GM12864 (cell line): ENCODE data around the gene SFMBT1.
"Not testable (repeated sequence)": the region's sequence is repeated elsewhere in the genome, so short reads cannot be mapped to it uniquely, and the experiment has no call there.

Experiments
- DNase-seq: peaks from one replicate; pipeline ENCODE4 v3.0.0-alpha.2; 2011; ENCODE audit warnings: low read depth
- H3K4me3 ChIP-seq: 2 replicates; pipeline ENCODE4 v1.5.1; 2011; ENCODE audit warnings: mild to moderate bottlenecking, low read depth, low read length, control low read depth
- TF ChIP-seq, protein P1 (sequence below): IDR thresholded peaks from 2 replicates; pipeline ENCODE4 v1.5.1; 2011; ENCODE audit warnings: low read depth, mild to moderate bottlenecking, moderate library complexity, low read length, control low read depth, inconsistent platforms; ENCODE audit errors: missing control alignments

SFMBT1 gene

GRCh38 chr3:53067567-53067966, 21.7 kb upstream of the SFMBT1 start:
- TF ChIP-seq, protein P1, sequence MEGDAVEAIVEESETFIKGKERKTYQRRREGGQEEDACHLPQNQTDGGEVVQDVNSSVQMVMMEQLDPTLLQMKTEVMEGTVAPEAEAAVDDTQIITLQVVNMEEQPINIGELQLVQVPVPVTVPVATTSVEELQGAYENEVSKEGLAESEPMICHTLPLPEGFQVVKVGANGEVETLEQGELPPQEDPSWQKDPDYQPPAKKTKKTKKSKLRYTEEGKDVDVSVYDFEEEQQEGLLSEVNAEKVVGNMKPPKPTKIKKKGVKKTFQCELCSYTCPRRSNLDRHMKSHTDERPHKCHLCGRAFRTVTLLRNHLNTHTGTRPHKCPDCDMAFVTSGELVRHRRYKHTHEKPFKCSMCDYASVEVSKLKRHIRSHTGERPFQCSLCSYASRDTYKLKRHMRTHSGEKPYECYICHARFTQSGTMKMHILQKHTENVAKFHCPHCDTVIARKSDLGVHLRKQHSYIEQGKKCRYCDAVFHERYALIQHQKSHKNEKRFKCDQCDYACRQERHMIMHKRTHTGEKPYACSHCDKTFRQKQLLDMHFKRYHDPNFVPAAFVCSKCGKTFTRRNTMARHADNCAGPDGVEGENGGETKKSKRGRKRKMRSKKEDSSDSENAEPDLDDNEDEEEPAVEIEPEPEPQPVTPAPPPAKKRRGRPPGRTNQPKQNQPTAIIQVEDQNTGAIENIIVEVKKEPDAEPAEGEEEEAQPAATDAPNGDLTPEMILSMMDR = no peak
- H3K4me3 ChIP-seq = no peak overlapping the region
- DNase-seq = no peak

DNA sequence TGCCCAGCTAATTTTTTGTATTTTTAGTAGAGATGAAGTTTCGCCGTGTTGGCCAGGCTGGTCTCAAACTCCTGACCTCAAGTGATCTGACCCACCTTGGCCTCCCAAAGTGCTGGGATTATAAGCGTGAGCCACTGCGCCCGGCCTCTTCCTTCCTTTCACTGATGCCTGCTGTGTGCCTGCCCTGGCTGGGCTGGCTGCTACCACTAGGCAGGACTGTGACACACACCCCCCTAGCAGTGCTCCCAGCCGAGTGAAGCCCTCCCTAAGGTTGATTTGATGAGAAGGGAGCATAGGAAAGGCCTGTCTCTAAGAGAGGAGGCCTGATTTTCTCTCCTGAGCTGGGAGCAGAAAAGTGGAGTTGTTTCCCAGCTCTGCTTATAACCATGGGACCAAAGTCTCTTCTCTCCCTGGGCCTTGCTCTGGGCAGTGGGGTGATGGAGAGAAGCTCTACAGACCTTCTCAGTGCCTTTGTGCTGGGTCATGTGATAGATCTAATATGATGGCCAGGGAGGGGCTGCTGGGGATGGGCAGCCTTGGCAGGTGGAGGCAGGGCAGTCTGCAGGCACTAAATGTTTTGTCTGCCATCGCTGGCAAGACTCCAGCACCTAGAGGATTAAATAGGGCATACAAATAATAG, 20.1 kb upstream of the SFMBT1 start:
- TF ChIP-seq, protein P1 = no peak
- no peak for DNase-seq
- no peak overlapping the region for H3K4me3 ChIP-seq

GRCh38 chr3:53062905-53063304, 17.0 kb upstream of the SFMBT1 start:
- TF ChIP-seq, protein P1 = no peak
- DNase-seq = no peak
- H3K4me3 ChIP-seq = no peak overlapping the region

DNA sequence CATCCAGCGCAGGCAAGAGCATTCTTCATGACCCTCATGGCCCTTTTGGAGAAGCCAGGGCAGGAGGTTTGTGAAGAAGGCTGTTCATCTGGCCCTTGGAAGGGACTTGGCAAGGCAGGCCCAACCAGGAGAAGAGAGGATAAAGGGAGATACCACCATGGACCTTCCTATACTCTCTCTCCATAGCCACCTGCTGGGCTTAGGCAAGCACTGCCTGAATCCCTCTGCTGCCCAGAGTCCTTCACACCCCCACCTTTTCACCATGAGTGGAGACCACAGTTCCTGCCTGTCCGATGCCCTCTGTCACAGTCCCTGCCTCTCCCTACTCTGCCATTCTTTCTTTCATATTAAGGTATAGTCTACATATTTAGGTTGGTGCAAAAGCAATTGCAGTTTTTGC, 10.6 kb upstream of the SFMBT1 start:
- TF ChIP-seq, protein P1 = peak; percentile 53
- DNase-seq = no peak
- H3K4me3 ChIP-seq = no peak overlapping the region

DNA sequence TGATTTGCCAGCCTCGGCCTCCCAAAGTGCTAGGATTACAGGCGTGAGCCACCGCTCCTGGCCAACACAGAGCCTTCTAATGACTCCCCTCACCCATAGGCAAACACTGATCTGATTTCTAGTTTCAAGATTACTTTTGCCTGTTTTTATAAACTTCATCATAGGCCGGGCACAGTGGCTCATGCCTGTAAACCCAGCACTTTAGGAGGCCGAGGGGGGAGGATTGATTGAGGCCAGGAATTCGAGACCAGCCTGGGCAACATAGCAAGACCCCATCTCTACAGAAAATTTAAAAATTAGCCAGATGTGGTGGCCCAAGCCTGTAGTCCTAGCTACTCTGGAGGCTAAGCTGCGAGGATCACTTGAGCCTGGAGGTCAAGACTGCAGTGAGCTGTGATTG, 8.4 kb upstream of the SFMBT1 start:
- H3K4me3 ChIP-seq, DNase-seq: not testable (repeated sequence)

- TF ChIP-seq, protein P1 = no peak
- no peak for DNase-seq
- H3K4me3 ChIP-seq = no peak overlapping the region
Measured at GRCh38 chr3:53051929-53052328, 6.1 kb upstream of the SFMBT1 start.

DNA sequence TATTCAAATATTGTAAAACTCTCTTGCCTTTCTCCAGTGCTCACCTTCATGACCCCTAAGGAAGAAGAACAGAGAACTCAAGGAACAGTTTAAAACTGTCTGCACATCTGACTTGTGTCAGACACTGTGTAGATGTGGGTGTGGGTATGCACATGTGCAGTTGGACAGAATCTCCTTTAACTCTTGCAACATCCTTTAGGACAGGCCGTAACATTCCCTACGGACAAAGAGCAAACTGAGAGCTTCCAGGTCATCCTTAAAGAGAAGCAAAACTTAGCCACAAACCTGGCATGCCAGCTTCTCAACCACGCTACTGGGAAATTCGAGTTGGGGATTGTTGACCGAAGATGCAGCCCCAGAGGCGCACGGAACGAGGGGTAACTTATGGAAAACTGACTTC, 4.1 kb upstream of the SFMBT1 start:
- TF ChIP-seq, protein P1 = no peak
- DNase-seq = no peak
- no peak overlapping the region for H3K4me3 ChIP-seq
